Inferior parietal cortex (tissue), 1 donor: ENCODE results near the gene SDK2.

Experiments used
- DNase-seq: peaks from one replicate; pipeline ENCODE4 v3.0.0-alpha.2; 2016; ENCODE audit errors: extremely low spot score

Gene SDK2

GRCh38 chr17:73609758-73610157, 34.5 kb downstream of the SDK2 start:
- no peak for DNase-seq

DNA sequence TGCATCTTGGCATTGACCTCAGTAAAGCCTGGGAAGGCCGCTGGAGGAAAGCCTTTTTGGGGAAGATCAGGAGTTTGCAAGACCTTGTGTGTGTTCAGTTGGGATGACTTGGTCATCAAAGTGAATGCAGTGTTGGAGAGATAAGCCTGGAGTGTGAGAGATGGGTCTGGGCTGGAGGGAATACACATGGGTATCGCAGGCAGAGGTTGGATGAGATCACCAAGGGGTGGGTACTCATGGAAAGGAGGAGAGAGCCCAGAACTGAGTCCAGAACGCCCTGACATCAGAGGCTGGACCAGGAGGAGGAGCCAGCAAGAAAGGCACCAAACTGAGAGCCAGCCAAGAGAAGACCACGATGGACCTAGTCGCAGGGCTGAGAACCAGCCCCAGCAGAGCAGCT, 35.2 kb downstream of the SDK2 start:
- DNase-seq: no peak

DNA sequence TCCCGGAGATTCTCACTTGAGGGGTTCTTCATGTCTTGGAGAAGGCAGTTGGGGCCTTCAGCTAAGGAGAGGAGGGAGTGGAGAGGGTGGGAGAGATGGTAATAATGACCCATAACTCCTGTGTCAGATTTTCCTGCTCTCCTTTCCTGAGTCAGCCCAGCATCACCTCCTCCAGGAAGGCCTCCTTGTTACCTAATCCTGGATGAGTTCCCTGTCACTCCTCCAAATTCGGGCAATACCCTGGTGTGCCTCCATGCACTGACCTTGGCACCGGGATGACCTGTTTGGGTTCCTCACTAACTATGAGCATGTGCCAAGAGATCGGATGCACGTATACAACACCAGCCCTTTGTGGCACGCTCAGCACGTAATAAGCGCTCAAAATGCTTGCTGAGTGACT, 38.8 kb downstream of the SDK2 start:
- no peak for DNase-seq

DNA sequence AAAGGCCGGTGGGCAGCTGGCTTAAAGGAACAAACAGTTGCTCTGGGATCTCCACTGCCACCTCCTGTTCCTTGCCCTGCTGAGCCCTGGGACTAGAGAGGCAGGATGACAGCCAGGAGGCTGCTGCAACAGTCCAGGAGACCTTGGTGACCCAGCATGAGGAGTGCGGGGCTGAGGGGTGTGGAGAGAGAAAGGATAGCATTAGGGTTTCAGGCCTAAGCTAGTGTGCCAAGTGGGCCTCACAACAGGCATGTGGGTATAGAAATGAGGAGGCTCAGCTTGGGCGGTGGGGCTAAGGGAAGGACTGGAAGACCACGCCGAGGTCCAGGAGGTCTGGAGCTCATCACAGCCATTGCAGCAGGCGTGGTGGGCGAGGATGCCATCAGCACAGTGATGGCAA, 39.8 kb downstream of the SDK2 start:
- DNase-seq: no peak

DNA sequence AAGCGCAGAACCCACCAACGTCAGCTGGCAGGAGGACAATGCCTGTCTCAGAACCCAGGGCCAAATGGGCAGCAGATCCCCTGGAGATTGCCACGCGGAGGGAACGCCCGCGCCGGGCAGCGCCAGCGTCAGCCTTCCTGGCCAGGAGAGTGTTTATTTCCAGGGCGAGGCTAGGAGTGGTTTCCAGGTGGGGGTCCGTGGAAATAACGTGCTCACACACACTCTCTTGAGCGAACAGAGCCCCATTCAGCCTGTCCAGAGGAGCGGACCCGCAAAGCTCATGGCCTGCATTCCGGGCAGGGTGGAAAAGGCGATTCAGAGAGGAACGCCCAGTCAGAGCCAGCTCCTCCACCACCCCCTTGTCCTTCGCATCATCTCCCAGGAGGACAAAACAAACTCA, 40.3 kb downstream of the SDK2 start:
- no peak for DNase-seq

- no peak for DNase-seq
Measured at GRCh38 chr17:73600103-73600871, 44.0 kb downstream of the SDK2 start.

GRCh38 chr17:73599599-73599998, 44.6 kb downstream of the SDK2 start:
- DNase-seq: no peak

DNA sequence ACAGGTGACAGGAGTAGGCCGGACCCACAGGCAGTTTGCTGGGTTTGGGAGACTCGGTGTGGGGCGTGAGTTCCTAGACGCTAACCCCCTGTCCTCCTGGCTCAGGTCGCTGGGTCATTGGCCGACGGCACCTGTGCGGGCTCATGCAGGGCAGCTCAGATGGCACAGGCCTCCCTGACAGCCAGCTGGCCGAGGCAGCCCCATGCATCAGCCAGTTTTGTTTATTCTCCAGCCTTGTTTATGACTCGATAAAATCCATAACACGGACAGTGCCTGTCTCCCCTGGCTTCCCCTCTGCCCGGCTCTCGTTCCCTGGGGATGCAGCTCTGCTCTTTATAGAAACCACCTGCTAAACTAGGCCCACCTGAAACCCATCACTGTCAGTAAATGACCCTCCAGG, 46.0 kb downstream of the SDK2 start:
- DNase-seq: no peak

- DNase-seq: no peak
Measured at GRCh38 chr17:73595931-73596330, 48.3 kb downstream of the SDK2 start.

DNA sequence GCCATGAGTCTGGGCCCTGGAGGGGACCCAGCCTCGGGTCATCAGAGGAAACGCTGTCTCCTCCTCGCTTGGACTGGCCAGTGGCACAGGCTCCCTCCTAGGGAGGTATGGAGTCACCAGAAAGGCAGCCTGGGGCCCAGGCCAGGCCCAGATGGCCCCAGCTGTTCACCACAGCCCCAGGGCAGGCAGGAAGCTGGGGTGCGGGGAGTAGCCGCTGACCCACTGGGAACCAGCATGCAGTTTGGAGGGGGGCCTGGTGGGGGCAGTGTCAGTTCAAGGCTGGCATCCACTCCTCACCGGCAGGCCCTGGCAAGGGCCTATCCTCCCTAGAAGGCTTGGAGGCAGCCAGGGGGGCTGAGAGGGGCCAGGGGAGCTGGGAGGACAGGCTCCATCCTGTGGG, 48.8 kb downstream of the SDK2 start:
- no peak for DNase-seq

DNA sequence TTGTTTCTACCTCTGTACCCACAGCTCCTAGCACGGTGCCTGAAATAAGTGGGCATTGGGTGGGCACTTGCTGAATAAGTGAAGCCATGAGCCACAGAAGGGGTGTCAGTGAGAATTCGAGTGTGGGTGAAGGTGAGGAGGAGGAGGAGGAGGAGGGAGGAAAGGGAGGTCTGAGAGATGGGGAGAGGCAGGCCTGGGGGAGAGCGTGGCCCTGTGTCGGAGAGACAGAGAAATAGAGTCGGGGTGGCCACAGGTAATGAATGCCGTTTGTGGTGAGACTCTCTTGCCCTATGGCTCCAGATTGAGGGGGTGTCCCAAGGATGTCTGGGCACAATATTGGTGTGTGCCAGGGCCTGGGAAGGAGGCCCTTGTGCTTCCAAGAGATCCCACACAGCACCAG, 49.2 kb downstream of the SDK2 start:
- DNase-seq: no peak

GRCh38 chr17:73594598-73594997, 49.6 kb downstream of the SDK2 start:
- no peak for DNase-seq

GRCh38 chr17:73594025-73594424, 50.2 kb downstream of the SDK2 start:
- DNase-seq: no peak

- DNase-seq: no peak
Measured at GRCh38 chr17:73593249-73593965, 50.8 kb downstream of the SDK2 start.

GRCh38 chr17:73592501-73592961, 51.7 kb downstream of the SDK2 start:
- no peak for DNase-seq

DNA sequence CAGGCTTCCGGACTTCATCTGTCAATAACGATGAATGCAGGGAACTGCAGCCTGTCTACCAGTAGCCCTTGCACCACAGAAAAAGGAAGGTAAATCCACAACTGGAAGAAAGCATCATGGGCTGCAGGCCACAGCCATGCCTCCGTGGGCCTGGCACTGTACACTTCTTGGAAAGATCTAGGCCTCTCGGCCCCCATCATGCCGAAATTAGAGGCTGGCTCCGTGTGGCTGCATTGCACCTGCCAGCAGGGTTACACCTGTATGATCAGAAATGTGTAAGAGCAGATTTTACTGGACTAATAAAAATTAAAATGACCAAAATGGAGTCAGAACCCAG, 52.2 kb downstream of the SDK2 start:
- no peak for DNase-seq

DNA sequence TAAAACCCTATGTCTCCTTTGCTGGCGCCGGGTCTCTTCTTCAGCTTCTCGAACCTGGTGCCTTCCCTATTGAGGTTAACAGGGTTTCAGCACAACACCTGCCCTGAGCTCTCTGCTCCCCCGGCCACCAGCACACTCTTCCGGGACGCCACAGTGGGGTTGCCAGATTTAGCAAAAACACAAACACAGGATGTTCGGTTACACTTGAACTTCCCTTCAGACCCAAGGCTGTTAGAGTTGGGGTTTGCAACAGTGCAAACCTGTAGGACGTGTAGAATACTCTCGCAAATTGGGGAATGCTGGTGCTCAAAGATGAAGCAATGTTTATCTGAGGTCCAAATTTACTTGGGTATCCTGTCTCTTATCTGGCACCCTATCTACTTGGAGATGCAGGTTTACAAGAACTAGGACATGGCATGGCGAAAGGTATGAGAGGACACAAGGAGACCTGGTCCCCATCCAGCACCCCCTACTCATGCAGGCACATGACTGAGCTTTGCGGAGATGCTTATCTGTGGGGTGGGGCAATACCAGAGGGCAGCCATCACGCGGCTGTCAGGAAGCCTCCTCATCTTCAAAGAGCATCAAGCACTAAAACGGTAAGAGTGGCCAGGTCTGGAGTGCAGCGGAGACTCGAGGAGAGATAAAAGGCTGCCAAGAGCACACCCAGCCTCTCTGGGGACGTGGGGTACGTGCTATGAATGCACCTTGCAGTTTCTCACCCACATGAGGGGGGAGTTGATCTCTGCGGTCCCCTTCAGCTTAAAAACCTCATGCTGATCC, 52.8 kb downstream of the SDK2 start:
- DNase-seq: no peak

- no peak for DNase-seq
Measured at GRCh38 chr17:73589363-73589980, 54.8 kb downstream of the SDK2 start.

DNA sequence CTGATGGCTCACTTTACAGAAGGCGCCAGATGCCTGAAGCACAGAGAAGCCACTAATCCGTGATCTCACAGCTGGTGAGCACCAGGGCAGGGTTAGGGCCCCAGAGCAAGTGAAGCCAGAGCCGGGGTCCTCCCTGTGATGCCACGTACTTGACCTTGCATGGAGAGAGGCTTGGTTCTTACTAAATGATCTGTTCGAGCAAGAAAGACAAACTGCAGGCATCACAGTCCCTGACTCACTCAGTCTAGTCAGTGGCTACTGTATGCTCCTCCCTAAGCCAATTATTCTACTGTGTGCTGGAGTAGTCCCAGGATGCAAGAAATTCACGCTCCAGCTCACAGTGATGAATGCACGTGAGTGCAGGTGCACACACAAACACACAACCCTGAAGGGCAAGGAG, 55.4 kb downstream of the SDK2 start:
- DNase-seq: no peak

DNA sequence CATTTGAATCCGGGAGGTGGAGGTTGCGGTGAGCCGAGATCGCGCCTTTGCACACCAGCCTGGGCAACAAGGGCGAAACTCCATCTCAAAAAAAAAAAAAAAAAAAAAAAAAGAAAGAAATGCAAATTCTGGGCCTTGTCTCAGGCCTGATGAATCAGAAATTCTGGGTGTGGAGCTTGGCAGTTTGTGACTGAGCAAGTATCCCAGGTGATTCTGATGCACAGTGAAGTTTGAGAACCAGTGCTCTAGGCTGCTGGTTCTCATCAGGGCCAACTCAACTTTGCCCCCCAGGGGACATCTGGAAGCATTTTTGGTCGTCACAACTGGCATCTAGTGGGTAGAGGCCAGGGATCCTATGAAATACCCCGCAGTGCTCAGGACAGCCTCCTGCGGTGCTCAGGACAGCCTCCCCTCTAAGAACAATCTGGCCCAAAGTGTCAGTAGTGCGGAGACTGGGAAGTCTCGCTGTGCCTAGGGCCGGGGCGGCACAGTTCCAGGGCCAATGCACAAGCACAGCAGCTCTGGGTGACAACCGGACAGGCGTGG, 55.9 kb downstream of the SDK2 start:
- DNase-seq: no peak

DNA sequence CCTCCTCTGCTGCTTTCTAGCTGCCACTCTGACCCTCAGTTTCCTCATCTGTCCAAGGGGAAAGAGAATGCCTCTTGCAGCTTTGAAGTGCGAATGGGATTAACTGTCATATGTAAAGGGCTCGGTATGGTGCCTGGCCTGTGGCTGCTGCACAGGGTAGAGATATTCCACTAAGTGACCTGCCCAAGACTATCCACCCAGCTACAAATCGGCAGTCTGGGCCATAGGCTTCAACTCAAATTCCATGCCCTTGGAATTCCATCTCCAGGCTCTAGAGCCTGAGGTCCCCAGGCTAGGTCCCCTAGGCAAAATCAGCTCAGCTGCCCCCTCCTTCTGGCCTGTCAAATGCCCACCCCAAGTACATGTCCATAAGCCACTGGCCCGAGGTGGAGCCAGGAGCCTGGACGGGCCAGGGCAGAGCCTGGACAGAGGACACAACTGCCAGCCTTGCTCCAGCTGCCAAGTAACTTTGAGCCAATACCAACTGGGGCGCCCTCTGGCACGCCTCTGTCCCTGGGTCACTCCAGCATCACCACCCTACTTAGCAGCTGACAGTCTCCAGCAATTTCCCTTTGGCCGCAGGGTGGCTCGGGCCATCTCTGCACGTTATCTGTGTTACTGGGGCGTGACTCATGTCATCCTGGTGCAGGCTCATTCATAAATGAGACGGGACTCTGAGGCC, 57.2 kb downstream of the SDK2 start:
- DNase-seq: no peak
